OCI-LY1 (cell line): ENCODE measurements around the gene PARP15.

ENCODE experiments used
- H2AFZ ChIP-seq: fragments of 200-600 bp; sonication (generic), shearing (Covaris generic); 2 replicates; pipeline ENCODE4 v1.6.0; 2014; ENCODE audit warnings: antibody characterized with exemption, mild to moderate bottlenecking, low read length
- H3F3A ChIP-seq: fragments of 200-600 bp; sonication (generic), shearing (Covaris generic); 2 replicates; pipeline ENCODE4 v1.6.0; 2014; ENCODE audit warnings: mild to moderate bottlenecking, antibody characterized with exemption, low read length, moderate library complexity; ENCODE audit not compliant: insufficient read depth
- H3K27ac ChIP-seq: fragments of 200-600 bp; sonication (generic); 2 replicates; pipeline ENCODE4 v1.5.1; 2014; ENCODE audit warnings: low read length, mixed run types, mild to moderate bottlenecking, low read depth; ENCODE audit not compliant: poor library complexity, severe bottlenecking
- H3K27me3 ChIP-seq: fragments of 200-600 bp; sonication (generic); 2 replicates; pipeline ENCODE4 v1.6.0; 2014; ENCODE audit warnings: antibody characterized with exemption, mild to moderate bottlenecking, low read length, moderate library complexity; ENCODE audit not compliant: insufficient read depth
- H3K36me3 ChIP-seq: fragments of 200-600 bp; sonication (generic); 2 replicates; pipeline ENCODE4 v1.6.1; 2014; ENCODE audit warnings: mild to moderate bottlenecking, antibody characterized with exemption, low read length, moderate library complexity, mixed read lengths; ENCODE audit not compliant: insufficient read depth
- H3K4me1 ChIP-seq: fragments of 200-600 bp; sonication (generic); 2 replicates; pipeline ENCODE4 v1.5.1; 2014; ENCODE audit warnings: mild to moderate bottlenecking, low read length, moderate library complexity; ENCODE audit not compliant: insufficient read depth, severe bottlenecking
- H3K4me2 ChIP-seq: fragments of 200-600 bp; sonication (generic), shearing (Covaris generic); 2 replicates; pipeline ENCODE4 v1.6.1; 2014; ENCODE audit warnings: low read length
- H3K4me3 ChIP-seq: fragments of 200-600 bp; sonication (generic); 2 replicates; pipeline ENCODE4 v1.5.1; 2014; ENCODE audit warnings: low read length, low read depth, mild to moderate bottlenecking, mixed read lengths; ENCODE audit not compliant: poor library complexity, severe bottlenecking
- H3K79me2 ChIP-seq: fragments of 200-600 bp; shearing (Covaris generic); 2 replicates; pipeline ENCODE4 v1.6.1; 2016; ENCODE audit warnings: mixed run types, low read length, mixed read lengths; ENCODE audit not compliant: insufficient read depth
- H3K9ac ChIP-seq: fragments of 200-600 bp; sonication (generic), shearing (Covaris generic); 2 replicates; pipeline ENCODE4 v1.6.1; 2014; ENCODE audit warnings: mild to moderate bottlenecking, low read length, mixed read lengths
- H3K9me2 ChIP-seq: fragments of 200-600 bp; sonication (generic), shearing (Covaris generic); 2 replicates; pipeline ENCODE4 v1.6.1; 2014; ENCODE audit warnings: low read depth, mild to moderate bottlenecking, low read length, mixed read lengths
- H3K9me3 ChIP-seq: fragments of 200-600 bp; shearing (Covaris generic); 2 replicates; pipeline ENCODE4 v1.6.1; 2014; ENCODE audit warnings: low read length, mixed read lengths
- H4K20me1 ChIP-seq: fragments of 200-600 bp; sonication (generic), shearing (Covaris generic); 2 replicates; pipeline ENCODE4 v1.6.0; 2016; ENCODE audit warnings: mild to moderate bottlenecking, low read length; ENCODE audit not compliant: insufficient read depth
- EZH2 ChIP-seq: fragments of 200-600 bp; sonication (generic), shearing (Covaris generic); IDR thresholded peaks from 2 replicates; pipeline ENCODE4 v1.8.0; 2017; ENCODE audit warnings: borderline replicate concordance, mixed run types, mild to moderate bottlenecking, antibody characterized with exemption, low read length, moderate library complexity, mixed read lengths
- TF ChIP-seq, protein P1 (sequence below): fragments of 200-600 bp; sonication (generic), shearing (Covaris generic); IDR thresholded peaks from 2 replicates; pipeline ENCODE4 v1.5.1; 2017; ENCODE audit warnings: mild to moderate bottlenecking, antibody characterized with exemption, low read length, moderate library complexity, mixed read lengths

Gene PARP15

DNA sequence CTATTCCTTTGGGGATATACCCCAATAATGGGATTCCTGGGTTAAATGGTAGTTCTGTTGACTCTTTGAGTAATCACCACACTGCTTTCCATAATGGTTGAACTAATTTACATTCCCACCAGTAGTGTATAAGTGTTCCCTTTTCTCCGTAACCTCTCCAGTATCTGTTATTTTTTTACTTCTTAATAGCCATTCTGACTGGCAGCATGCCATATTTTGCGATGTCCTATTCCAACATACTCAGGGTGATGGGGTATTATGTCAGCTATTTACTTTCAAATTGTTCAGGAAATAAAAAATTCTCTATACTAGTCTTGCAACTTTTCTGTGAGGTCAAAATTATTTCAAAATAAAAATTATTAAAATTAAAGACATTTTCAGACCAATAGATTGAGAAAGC is 94.1 kb downstream of the PARP15 start:
- Histone ChIP-seq H3K79me2 (no peaks in the 10 kb centered on the region; the same call in 1 of the 2 replicates), H3K4me1 (no peaks in the 10 kb centered on the region), H3K9me2 (no peaks in the 10 kb centered on the region), H3F3A (no peaks in the 10 kb centered on the region), H3K9me3 (peaks cover 6% of the 10 kb centered on the region; the same call in 1 of the 2 replicates), H3K27me3 (no peaks in the 10 kb centered on the region), H3K9ac (no peak overlapping the region), H3K27ac (no peak overlapping the region), H3K4me2 (no peak overlapping the region), H3K4me3 (no peak overlapping the region), H4K20me1 (no peaks in the 10 kb centered on the region), H2AFZ (no peak overlapping the region), H3K36me3 (no peaks in the 10 kb centered on the region)
- TF ChIP-seq EZH2, result no peak
- TF ChIP-seq, protein P1, sequence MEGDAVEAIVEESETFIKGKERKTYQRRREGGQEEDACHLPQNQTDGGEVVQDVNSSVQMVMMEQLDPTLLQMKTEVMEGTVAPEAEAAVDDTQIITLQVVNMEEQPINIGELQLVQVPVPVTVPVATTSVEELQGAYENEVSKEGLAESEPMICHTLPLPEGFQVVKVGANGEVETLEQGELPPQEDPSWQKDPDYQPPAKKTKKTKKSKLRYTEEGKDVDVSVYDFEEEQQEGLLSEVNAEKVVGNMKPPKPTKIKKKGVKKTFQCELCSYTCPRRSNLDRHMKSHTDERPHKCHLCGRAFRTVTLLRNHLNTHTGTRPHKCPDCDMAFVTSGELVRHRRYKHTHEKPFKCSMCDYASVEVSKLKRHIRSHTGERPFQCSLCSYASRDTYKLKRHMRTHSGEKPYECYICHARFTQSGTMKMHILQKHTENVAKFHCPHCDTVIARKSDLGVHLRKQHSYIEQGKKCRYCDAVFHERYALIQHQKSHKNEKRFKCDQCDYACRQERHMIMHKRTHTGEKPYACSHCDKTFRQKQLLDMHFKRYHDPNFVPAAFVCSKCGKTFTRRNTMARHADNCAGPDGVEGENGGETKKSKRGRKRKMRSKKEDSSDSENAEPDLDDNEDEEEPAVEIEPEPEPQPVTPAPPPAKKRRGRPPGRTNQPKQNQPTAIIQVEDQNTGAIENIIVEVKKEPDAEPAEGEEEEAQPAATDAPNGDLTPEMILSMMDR, result no peak

DNA sequence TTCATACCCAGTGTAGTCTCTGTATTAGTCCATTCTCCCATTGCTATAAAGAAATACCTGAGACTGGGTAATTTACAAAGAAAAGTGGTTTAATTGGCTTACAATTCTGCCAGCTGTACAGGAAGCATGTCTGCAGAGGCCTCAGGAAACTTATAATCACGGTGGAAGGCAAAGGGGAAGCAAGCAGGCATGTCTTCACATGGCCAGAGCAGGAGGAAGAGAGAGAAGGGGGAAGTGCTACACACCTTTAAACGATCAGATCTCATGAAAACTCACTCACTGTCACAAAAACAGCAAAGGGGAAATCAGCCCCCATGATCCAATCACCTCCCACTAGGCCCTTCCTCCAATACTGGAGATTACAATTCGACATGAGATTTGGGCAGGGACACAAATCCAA is 96.9 kb downstream of the PARP15 start:
- Histone ChIP-seq H3K27me3 (no peaks in the 10 kb centered on the region), H3K4me1 (peaks cover 12% of the 10 kb centered on the region), H3K4me2 (no peak overlapping the region), H2AFZ (no peak overlapping the region), H3K9me2 (no peaks in the 10 kb centered on the region), H3F3A (no peaks in the 10 kb centered on the region), H3K9ac (no peak overlapping the region), H3K9me3 (peaks cover 6% of the 10 kb centered on the region; the same call in 1 of the 2 replicates), H3K79me2 (no peaks in the 10 kb centered on the region; the same call in 1 of the 2 replicates), H3K27ac (no peak overlapping the region), H3K36me3 (no peaks in the 10 kb centered on the region), H4K20me1 (no peaks in the 10 kb centered on the region), H3K4me3 (no peak overlapping the region)
- TF ChIP-seq, protein P1, result no peak
- no peak for TF ChIP-seq EZH2

DNA sequence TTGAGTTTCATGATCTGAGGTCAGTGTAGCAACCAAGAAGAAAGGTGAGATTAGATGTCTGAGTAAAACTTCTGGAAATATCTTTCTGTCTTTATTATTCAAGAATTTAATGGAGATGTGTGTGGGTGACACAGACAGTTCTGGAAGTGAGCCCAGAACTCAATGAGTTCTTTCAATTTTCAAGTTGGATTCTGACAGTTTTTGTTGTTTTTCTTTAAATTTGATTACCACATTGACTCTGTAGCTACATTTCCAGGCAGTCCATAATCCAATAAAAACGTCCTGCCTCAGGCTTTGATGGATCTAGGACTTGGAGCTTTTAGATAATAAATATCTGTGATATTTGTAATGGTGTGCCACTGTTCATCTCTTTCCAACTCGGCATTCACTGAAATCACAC is 99.3 kb downstream of the PARP15 start:
- H4K20me1 ChIP-seq, result no peaks in the 10 kb centered on the region

DNA sequence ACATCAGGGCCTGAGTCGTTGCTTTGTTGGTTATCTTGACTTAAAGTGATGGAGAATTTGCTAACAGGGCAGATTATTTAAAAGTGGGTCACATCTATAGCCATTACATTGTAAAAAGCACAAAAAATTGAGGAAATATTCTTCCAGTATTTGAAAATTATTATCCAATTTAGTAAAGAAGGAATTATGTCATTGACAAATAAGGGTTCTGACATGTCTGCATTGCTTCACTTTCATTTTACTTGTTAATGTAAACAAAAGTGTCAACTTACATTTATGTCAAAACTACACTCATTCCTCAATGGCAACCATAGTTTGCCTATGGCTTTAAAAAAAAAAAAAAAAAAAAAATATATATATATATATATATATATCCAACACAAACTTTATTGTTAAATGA is 99.8 kb downstream of the PARP15 start:
- Histone ChIP-seq H3K4me2 (no peak overlapping the region), H3K79me2 (no peaks in the 10 kb centered on the region; the same call in 1 of the 2 replicates), H3K4me3 (no peak overlapping the region), H3K9me3 (peaks cover 6% of the 10 kb centered on the region; the same call in 1 of the 2 replicates), H3K9ac (no peak overlapping the region), H3K36me3 (no peaks in the 10 kb centered on the region), H4K20me1 (no peaks in the 10 kb centered on the region), H3K9me2 (no peaks in the 10 kb centered on the region), H3K27me3 (no peaks in the 10 kb centered on the region), H3K27ac (no peak overlapping the region), H3K4me1 (peaks cover 31% of the 10 kb centered on the region), H2AFZ (no peak overlapping the region), H3F3A (no peaks in the 10 kb centered on the region)
- TF ChIP-seq, protein P1, result no peak
- no peak for TF ChIP-seq EZH2

More for the DNA sequence above, 99.3 kb downstream of the PARP15 start:
- Histone ChIP-seq H3K4me1 (peaks cover 31% of the 10 kb centered on the region), H3K9ac (no peak overlapping the region), H3K27me3 (no peaks in the 10 kb centered on the region), H3K4me3 (no peak overlapping the region), H3K79me2 (no peaks in the 10 kb centered on the region; the same call in 1 of the 2 replicates), H3K36me3 (no peaks in the 10 kb centered on the region), H2AFZ (no peak overlapping the region), H3K9me3 (peaks cover 6% of the 10 kb centered on the region; the same call in 1 of the 2 replicates), H3K9me2 (no peaks in the 10 kb centered on the region), H3K4me2 (no peak overlapping the region), H3F3A (no peaks in the 10 kb centered on the region), H3K27ac (no peak overlapping the region)
- no peak for TF ChIP-seq EZH2
